Effector memory CD8-positive, alpha-beta T cell (primary cell): ENCODE results near the gene PHLDB1.
"Not testable (repeated sequence)": the region's sequence is repeated elsewhere in the genome, so short reads cannot be mapped to it uniquely, and the experiment has no call there.

Experiments used
- ATAC-seq: fragments of 150-1000 bp; cut with Tn5 transposase; replicated peaks from 2 replicates; pipeline ENCODE4 v1.10.0; 2021; ENCODE audit warnings: mild to moderate bottlenecking, moderate library complexity
- DNase-seq, 3 experiments: peaks; one replicate each; pipeline ENCODE4 v3.0.0; 2021
- H3K27ac Mint-ChIP-seq, 2 donors: one replicate each; pipeline ENCODE4 v1.8.0; 2022; ENCODE audit warnings: mild to moderate bottlenecking in 2 of 2, mixed read lengths in 2 of 2, moderate library complexity in 2 of 2
- H3K27me3 Mint-ChIP-seq, 2 donors: one replicate each; pipeline ENCODE4 v1.8.0; 2022; ENCODE audit warnings: mixed read lengths in 2 of 2
- H3K36me3 Mint-ChIP-seq: one replicate; pipeline ENCODE4 v1.8.0; 2022; ENCODE audit warnings: mild to moderate bottlenecking, moderate library complexity, mixed read lengths; ENCODE audit not compliant: insufficient read depth
- H3K4me1 Mint-ChIP-seq, 2 donors: one replicate each; pipeline ENCODE4 v1.8.0; 2022; ENCODE audit warnings: low read depth in 2 of 2, mixed read lengths in 2 of 2
- H3K4me3 Mint-ChIP-seq, 2 donors: one replicate each; pipeline ENCODE4 v1.8.0; 2022; ENCODE audit warnings: mild to moderate bottlenecking in 2 of 2, mixed read lengths in 2 of 2, moderate library complexity in 2 of 2
- H3K9me3 Mint-ChIP-seq, 2 donors: one replicate each; pipeline ENCODE4 v1.8.0; 2022; ENCODE audit warnings: mixed read lengths in 2 of 2
- total RNA-seq, 9 experiments: gene quantifications; one replicate each; lab custom pipeline; 2026; lab: John Stamatoyannopoulos, UW

Gene PHLDB1
- total RNA-seq = 2.6 to 21.1 (median 6.5) reads per million in 9 experiments

DNA sequence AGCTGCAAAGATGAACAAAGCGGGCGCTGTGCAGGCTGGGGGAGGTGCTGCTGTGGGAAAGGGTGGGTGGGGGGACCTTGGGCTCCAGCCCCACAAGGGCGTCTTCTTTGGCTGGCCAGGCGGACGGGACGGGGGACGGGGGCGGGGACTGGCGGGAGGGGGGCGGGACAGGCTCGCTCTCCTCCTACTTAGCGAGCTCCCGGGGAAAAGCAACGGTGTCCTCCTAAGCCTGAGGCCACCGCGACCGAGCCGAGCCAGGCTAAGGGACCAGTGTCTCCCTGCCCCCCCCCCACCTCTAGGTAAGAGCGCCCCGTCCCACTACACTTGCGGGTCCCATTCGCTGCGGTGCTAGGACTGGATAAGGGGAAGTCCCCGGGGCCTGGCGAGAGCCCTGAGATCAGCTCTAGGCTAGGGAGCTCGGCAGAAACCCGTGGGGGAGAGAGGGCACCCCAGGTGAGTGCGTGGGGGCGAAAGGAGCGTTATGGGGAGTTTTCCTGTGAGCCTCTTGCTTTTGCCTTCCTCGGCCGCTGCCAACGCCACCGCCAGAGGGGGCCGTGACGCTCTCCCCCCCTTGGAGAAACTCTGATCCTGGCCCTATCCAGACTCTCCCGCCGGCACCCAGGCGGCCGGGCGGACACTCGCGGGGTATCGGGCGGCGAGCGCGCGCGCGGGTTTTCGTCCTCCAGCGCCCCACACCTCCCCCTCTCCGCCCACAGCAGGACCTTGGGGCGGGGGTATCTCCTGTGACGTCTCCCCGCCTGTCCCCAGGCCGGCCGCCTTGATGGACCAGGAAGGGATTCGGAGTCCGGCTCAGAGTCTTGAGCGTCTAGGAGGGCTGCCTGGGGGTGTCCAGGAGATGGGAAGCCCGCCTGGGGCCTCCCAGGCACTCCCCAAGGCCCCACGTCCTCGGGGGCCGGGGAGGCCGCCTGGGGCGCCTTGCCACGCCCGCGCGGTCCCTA, at the start of gene PHLDB1:
TSS of gene PHLDB1 (plus strand) at position 215 of the 959 bp plus-strand sequence. CDS start 6,222 bp downstream, outside the sequence.
- ATAC-seq (peak; percentile 26), DNase-seq (peak; percentile 34 to 41 (median 36))
- Mint-ChIP-seq H3K4me1 (peaks cover 22 to 31% of the 10 kb centered on the region in 2 donors), H3K4me3 (peak within 1 kb of the TSS; percentile 85 to 89), H3K27me3 (peaks cover 0 to 9% of the 10 kb centered on the region in 2 donors), H3K36me3 (peaks cover 20% of the 10 kb centered on the region), H3K9me3 (no peaks in the 10 kb centered on the region), H3K27ac (peak within 1 kb of the TSS; percentile 85 to 88)

DNA sequence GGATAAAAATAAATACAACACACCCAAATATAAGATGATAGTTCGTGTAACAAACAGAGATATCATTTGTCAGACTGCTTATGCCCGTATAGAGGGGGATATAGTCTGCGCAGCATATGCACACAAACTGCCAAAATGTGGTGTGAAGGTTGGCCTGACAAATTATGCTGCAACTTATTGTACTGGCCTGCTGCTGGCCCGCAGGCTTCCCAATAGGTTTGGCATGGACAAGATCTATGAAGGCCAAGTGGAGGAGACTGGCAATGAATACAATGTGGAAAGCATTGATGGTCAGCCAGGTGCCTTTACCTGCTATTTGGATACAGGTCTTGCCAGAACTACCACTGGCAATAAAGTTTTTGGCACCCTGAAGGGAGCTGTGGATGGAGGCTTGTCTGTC, 46.6 kb upstream of the PHLDB1 start:
- no peaks in the 10 kb centered on the region for H3K9me3 Mint-ChIP-seq
- DNase-seq (no peak), ATAC-seq (no peak)
- H3K4me1 Mint-ChIP-seq = peaks cover 11 to 12% of the 10 kb centered on the region in 2 donors
- no peak overlapping the region for H3K4me3 Mint-ChIP-seq
- no peak overlapping the region for H3K27ac Mint-ChIP-seq
- H3K36me3 Mint-ChIP-seq = peaks cover 11% of the 10 kb centered on the region
- H3K27me3 Mint-ChIP-seq = no peaks in the 10 kb centered on the region

DNA sequence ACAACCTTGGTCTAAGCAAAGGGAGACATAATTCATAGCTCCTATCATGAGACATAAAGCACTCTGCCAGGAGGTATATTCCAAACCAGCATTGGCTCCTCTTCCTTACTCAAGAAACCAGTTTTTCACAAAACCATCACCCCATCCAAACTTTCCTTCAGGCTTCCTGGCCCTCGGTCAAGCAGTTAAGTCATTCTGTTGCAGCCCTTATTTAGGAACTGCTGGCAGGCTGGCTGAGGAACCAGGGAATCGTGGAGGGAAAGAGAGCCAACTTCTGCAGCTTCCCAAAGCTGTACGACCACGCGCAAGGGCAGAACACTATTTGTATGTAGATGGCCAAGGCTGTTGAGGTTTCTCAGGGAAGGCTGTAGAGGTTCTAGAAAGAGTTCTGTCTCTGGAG, 42.4 kb upstream of the PHLDB1 start:
- Mint-ChIP-seq H3K4me3 (peak overlapping the region; percentile 88), H3K4me1 (peaks cover 12 to 14% of the 10 kb centered on the region in 2 donors), H3K9me3 (no peaks in the 10 kb centered on the region), H3K27ac (peak overlapping the region; percentile 95 to 96), H3K27me3 (no peaks in the 10 kb centered on the region), H3K36me3 (peaks cover 2% of the 10 kb centered on the region)
- ATAC-seq = no peak
- DNase-seq = no peak

DNA sequence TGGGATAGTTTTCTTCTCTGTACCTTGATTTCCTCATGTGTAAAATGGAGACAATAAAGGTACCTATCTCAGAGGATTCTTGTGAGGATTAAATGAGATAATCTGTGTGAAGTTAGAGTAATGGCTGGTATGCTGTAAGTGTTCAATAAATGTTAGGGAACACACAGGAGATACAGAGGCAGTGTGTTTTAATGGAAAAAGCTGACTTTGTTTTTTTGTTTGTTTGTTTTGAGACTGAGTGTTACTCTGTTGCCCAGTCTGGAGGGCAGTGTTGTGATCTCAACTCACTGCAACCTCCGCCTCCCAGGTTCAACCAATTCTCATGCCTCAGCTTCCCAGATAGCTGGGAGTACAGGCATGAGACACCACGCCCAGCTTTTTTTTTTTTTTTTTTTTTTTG, 37.7 kb upstream of the PHLDB1 start:
- peaks cover 25 to 36% of the 10 kb centered on the region in 2 donors for H3K4me1 Mint-ChIP-seq
- ATAC-seq (no peak), DNase-seq (no peak)
- no peak overlapping the region for H3K27ac Mint-ChIP-seq
- no peaks in the 10 kb centered on the region for H3K27me3 Mint-ChIP-seq
- H3K36me3 Mint-ChIP-seq = peaks cover 19% of the 10 kb centered on the region
- H3K9me3 Mint-ChIP-seq = no peaks in the 10 kb centered on the region
- no peak overlapping the region for H3K4me3 Mint-ChIP-seq

DNA sequence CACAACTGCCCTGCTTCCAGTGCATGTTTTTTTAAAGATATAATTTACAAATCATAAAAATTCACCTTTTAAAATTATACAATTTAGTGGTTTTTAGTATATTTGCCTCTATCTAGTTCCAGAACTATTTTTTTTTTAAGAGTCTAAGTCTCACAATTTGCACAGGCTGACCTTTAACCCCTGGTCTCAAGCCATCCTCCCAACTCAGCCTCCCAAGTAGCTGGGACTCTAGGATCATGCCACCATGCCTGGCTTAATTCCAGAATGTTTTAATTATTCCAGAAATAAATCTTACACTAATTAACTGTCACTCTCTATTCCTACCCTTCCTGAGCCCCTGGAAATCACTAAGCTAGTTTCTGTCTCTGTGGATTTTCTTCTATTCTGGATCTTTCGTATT, 36.6 kb upstream of the PHLDB1 start:
- H3K27ac Mint-ChIP-seq = peak overlapping the region in 1 of 2 donors; percentile 97
- no peaks in the 10 kb centered on the region for H3K27me3 Mint-ChIP-seq
- no peaks in the 10 kb centered on the region for H3K9me3 Mint-ChIP-seq
- H3K36me3 Mint-ChIP-seq = peaks cover 27% of the 10 kb centered on the region
- DNase-seq (no peak), ATAC-seq (no peak)
- no peak overlapping the region for H3K4me3 Mint-ChIP-seq
- peaks cover 27 to 38% of the 10 kb centered on the region in 2 donors for H3K4me1 Mint-ChIP-seq

DNA sequence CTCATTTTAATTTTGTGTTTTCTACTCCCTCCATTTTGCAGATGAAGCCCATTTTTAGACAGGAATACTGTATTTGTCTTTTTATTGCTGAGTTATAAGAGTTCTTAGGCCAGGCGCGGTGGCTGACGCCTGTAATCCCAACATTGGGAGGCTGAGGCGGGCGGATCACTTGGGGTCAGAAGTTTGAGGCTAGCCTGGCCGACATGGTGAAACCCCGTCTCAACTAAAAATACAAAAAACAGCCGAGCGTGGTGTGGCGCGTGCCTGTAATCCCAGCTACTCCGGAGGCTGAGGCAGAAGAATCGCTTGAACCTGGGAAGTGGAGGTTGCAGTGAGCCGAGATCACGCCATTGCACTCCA, 35.7 kb upstream of the PHLDB1 start:
- Mint-ChIP-seq H3K4me1 (peaks cover 33 to 43% of the 10 kb centered on the region in 2 donors), H3K4me3 (peak overlapping the region; percentile 84 to 90), H3K36me3 (peaks cover 27% of the 10 kb centered on the region), H3K27ac (peak overlapping the region; percentile 94 to 97)
- not testable (repeated sequence) for DNase-seq, ATAC-seq, H3K9me3 Mint-ChIP-seq, H3K27me3 Mint-ChIP-seq

DNA sequence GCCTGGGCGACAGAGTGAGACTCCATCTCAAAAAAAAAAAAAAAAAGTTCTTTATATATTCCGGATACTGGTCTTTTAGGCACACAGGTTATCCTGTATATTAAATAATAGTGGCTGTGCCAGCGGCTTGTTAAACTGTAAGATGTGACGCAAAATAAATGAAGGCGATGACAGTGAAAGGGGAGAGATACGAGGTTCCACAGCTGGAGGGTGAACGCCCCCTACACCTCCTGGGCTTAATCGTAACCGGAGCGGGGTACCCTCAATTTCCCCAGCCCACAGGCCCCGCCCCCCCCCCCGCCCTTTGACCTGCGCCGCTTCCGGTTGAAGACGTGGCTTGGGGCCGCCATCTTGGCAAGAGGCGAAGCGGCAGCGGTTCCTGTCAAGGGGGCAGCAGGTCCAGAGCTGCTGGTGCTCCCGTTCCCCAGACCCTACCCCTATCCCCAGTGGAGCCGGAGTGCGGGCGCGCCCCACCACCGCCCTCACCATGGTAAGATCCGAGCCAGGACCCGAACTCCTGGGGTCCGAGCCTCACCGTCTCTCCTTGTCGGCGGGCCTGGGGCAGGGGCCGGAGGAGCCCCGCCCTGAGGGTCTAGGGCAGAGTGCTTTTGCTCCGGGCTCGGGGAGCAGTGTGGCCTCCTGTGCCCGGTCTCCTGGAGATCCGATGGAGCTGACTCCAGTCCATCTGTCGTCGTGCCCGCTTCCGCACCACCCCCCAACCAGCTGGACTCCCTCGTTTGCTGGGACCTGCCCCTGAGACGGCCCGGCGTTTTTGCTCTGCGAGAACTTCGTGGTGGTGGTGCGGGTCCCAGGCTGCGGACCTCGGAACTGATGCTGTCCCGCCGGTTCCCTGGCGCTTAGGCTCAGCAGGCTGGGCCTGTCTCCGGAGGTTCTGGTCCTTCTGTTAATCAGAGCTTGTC, 35.1 kb upstream of the PHLDB1 start, which contains the start of gene ARCN1:
TSS of gene ARCN1 (plus strand) at position 349 of the 920 bp plus-strand sequence. CDS start at position 488, 139 bp downstream.
- ATAC-seq (peak; percentile 82), DNase-seq (peak; percentile 67 to 68 (median 67))
- peaks cover 27% of the 10 kb centered on the region for H3K36me3 Mint-ChIP-seq
- peaks cover 38 to 47% of the 10 kb centered on the region in 2 donors for H3K4me1 Mint-ChIP-seq
- H3K27ac Mint-ChIP-seq = peak within 1 kb of the TSS; percentile 94 to 97
- no peaks in the 10 kb centered on the region for H3K27me3 Mint-ChIP-seq
- peak within 1 kb of the TSS; percentile 84 to 90 for H3K4me3 Mint-ChIP-seq
- no peaks in the 10 kb centered on the region for H3K9me3 Mint-ChIP-seq

DNA sequence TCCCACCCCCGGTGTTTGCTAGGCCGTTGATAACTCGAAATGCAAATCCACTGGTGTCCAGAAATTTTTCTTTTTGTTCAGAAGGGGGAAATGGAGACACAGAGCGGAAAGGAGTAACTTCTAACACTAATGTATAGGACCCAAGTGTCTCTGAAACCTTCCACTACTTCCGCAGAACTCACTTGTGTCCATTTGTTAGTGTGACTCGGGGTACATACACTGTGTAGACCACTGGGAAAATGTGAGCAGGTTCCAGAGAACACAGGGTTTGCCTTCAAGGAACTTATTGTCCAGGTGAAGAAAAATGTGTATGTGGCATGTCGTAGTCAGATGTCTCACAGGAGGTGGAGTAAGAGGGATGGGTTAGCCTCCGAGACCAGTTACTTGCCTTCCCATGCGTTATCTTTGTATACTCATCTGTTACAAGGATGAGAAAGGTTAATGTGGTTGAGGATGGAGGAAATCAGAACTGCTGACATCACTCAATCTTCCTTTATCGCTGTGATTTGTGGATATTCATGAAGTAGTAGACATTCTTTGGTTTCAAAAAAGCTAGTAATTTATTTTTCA, 34.3 kb upstream of the PHLDB1 start:
- Mint-ChIP-seq H3K36me3 (peaks cover 27% of the 10 kb centered on the region), H3K4me1 (peaks cover 41 to 51% of the 10 kb centered on the region in 2 donors), H3K27me3 (no peaks in the 10 kb centered on the region), H3K4me3 (peak overlapping the region; percentile 84 to 90), H3K27ac (peak overlapping the region; percentile 94 to 97), H3K9me3 (no peaks in the 10 kb centered on the region)
- DNase-seq = peak; percentile 11 to 29 (median 12)
- peak; percentile 44 for ATAC-seq

DNA sequence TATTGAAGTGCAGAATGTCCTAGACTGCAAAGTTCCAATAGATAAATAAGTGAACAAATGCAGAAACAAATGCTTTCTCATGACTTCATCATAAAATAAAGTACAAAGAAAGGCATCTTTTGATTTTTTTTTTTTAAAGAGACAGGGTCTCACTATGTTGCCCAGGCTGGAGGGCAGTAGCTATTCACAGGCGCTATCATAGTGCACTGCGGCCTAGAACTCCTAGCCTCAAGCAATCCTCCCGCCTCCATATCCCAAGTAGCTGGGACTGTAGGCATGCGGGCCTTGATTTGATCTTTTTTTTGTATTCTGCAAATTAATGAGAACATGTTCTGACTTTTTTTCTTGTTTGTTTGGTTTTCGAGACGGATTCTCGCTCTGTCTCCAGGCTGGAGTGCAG, 32.8 kb upstream of the PHLDB1 start:
- ATAC-seq (no peak), DNase-seq (no peak)
- peaks cover 32% of the 10 kb centered on the region for H3K36me3 Mint-ChIP-seq
- no peaks in the 10 kb centered on the region for H3K27me3 Mint-ChIP-seq
- peaks cover 41 to 54% of the 10 kb centered on the region in 2 donors for H3K4me1 Mint-ChIP-seq
- peak overlapping the region; percentile 67 to 90 for H3K4me3 Mint-ChIP-seq
- H3K27ac Mint-ChIP-seq = peak overlapping the region in 1 of 2 donors; percentile 42
- no peaks in the 10 kb centered on the region for H3K9me3 Mint-ChIP-seq

DNA sequence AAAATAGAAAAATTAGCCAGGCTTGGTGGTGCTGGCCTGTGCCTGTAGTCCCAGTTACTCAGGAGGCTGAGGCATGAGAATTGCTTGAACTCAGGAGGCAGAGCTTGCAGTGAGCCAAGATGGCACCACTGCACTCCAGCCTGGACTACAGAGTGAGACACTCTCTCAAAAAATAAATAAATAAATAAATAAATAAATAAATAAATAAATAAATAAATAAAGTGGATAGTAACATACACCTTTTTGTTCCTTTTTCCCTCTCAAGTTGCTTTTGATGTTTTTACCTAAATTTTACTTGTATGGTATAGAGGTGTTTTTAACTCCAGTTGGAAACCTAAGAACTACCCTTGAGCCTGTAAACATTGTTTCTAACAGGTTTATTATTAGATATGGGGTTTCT, 29.4 kb upstream of the PHLDB1 start:
- ATAC-seq, H3K9me3 Mint-ChIP-seq, H3K4me3 Mint-ChIP-seq, DNase-seq, H3K27me3 Mint-ChIP-seq: not testable (repeated sequence)
- H3K36me3 Mint-ChIP-seq = peaks cover 35% of the 10 kb centered on the region
- peaks cover 34 to 49% of the 10 kb centered on the region in 2 donors for H3K4me1 Mint-ChIP-seq
- peak overlapping the region in 1 of 2 donors; percentile 24 for H3K27ac Mint-ChIP-seq

DNA sequence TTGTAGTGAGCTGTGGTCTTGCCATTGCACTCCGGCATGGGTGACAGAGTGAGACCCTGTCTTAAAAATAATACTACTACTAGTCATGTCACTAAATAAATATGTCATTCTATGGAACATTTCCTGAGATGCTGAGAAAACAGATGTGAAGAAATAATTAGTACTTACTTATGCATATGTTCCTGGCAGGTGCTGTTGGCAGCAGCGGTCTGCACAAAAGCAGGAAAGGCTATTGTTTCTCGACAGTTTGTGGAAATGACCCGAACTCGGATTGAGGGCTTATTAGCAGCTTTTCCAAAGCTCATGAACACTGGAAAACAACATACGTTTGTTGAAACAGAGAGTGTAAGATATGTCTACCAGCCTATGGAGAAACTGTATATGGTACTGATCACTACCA, 26.4 kb upstream of the PHLDB1 start:
- Mint-ChIP-seq H3K27me3 (no peaks in the 10 kb centered on the region), H3K4me1 (peaks cover 14 to 23% of the 10 kb centered on the region in 2 donors), H3K27ac (no peak overlapping the region), H3K9me3 (no peaks in the 10 kb centered on the region), H3K4me3 (no peak overlapping the region), H3K36me3 (peaks cover 52% of the 10 kb centered on the region)
- ATAC-seq = no peak
- DNase-seq = no peak

DNA sequence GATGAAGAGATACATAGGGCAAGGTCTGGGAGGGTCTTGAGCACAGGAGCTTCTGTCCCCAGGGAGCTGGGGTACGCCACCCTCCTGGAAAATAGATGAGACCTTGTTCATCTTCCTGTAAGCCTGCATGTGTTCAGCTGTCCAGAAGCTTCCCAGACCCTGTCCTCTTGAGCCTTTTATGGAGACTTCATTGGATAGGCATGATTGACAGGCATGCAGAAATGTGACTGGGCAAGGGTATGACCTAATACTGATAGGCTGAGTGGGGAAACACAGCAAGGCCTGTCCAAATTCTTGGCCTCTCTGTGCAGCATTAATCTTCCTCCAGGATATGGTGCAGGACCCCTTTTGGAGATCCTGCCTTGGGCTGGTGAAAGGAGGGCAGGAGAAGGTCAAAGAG, 19.5 kb upstream of the PHLDB1 start:
- DNase-seq (no peak), ATAC-seq (no peak)
- no peaks in the 10 kb centered on the region for H3K27me3 Mint-ChIP-seq
- H3K9me3 Mint-ChIP-seq = no peaks in the 10 kb centered on the region
- H3K27ac Mint-ChIP-seq = peak overlapping the region; percentile 41 to 79
- no peak overlapping the region for H3K4me3 Mint-ChIP-seq
- peaks cover 0 to 4% of the 10 kb centered on the region in 2 donors for H3K4me1 Mint-ChIP-seq
- peaks cover 98% of the 10 kb centered on the region for H3K36me3 Mint-ChIP-seq
